HepG2 (cell line): ENCODE data around the gene ASL. TPM values are rescaled to one million over a fixed set of nuclear protein-coding genes. Genes with fewer than 3 reads are reported as not detected.

ENCODE experiments used
- CHCHD3 ChIP-seq: sonication (generic); formaldehyde crosslinking; IDR thresholded peaks from 2 replicates; pipeline ENCODE4 v1.8.0; 2022; ENCODE audit warnings: mild to moderate bottlenecking, missing genetic modification reagents, moderate library complexity
- DRAP1 ChIP-seq: IDR thresholded peaks from 2 replicates; pipeline ENCODE4 v1.6.1; 2016; ENCODE audit warnings: missing genetic modification reagents, missing compliant biosample characterization
- FOXK2 ChIP-seq: fragments of 450-650 bp; IDR thresholded peaks from 2 replicates; pipeline ENCODE4 v1.6.1; 2016
- GFI1 ChIP-seq: sonication (generic); formaldehyde crosslinking; IDR thresholded peaks from 2 replicates; pipeline ENCODE4 v1.5.0; 2020; ENCODE audit warnings: missing genetic modification reagents, mild to moderate bottlenecking, borderline replicate concordance
- HCFC1 ChIP-seq: fragments of 150-350 bp; IDR thresholded peaks from 2 replicates; pipeline ENCODE4 v1.6.1; 2014; ENCODE audit warnings: low read depth, low read length
- MAZ ChIP-seq, 2 experiments: sonication (generic) in 1 of 2; formaldehyde crosslinking in 1 of 2; IDR thresholded peaks; 2 replicates each; pipeline versions ENCODE4 v1.5.0 to v1.6.1; 2012 to 2020; ENCODE audit warnings: low read depth in 2 of 2, mild to moderate bottlenecking in 2 of 2, borderline replicate concordance in 1 of 2, improper control_type of control experiment in 1 of 2, low read length in 1 of 2, missing genetic modification reagents in 1 of 2, moderate library complexity in 1 of 2
- MLLT10 ChIP-seq: sonication (generic); formaldehyde crosslinking; IDR thresholded peaks from 2 replicates; pipeline ENCODE4 v1.4.0; 2020; ENCODE audit warnings: missing genetic modification reagents
- MTA1 ChIP-seq: sonication (generic); formaldehyde crosslinking; IDR thresholded peaks from 2 replicates; pipeline ENCODE4 v1.4.0; 2020; ENCODE audit warnings: missing genetic modification reagents, mild to moderate bottlenecking, borderline replicate concordance
- MYNN ChIP-seq: sonication (generic); formaldehyde crosslinking; IDR thresholded peaks from 2 replicates; pipeline ENCODE4 v1.4.0; 2020; ENCODE audit warnings: mild to moderate bottlenecking, low read depth, missing genetic modification reagents
- PHB2 ChIP-seq: fragments of 450-650 bp; IDR thresholded peaks from 2 replicates; pipeline ENCODE4 v1.6.1; 2018; ENCODE audit not compliant: partially characterized antibody
- SRF ChIP-seq: IDR thresholded peaks from 2 replicates; pipeline ENCODE4 v1.6.1; 2011; ENCODE audit warnings: mild to moderate bottlenecking, low read depth, low read length, moderate library complexity
- ZFX ChIP-seq: sonication (generic); formaldehyde crosslinking; IDR thresholded peaks from 2 replicates; pipeline ENCODE4 v1.4.0; 2020; ENCODE audit warnings: mild to moderate bottlenecking, low read depth, missing genetic modification reagents, moderate library complexity
- ZHX2 ChIP-seq, 2 experiments: sonication (generic) in 1 of 2; formaldehyde crosslinking in 1 of 2; IDR thresholded peaks; 2 replicates each; pipeline versions ENCODE4 v1.6.1 to v1.9.0; 2014 to 2022; ENCODE audit warnings: antibody characterized with exemption in 1 of 2, borderline replicate concordance in 1 of 2, inconsistent platforms in 1 of 2, low read depth in 1 of 2, missing genetic modification reagents in 1 of 2
- ZNF232 ChIP-seq: sonication (generic); formaldehyde crosslinking; IDR thresholded peaks from 2 replicates; pipeline ENCODE4 v1.4.0; 2020; ENCODE audit warnings: missing genetic modification reagents, borderline replicate concordance
- ZNF292 ChIP-seq: sonication (generic); formaldehyde crosslinking; IDR thresholded peaks from 2 replicates; pipeline ENCODE4 v1.8.1; 2022; ENCODE audit warnings: mild to moderate bottlenecking, low read depth, missing genetic modification reagents, borderline replicate concordance
- ZNF367 ChIP-seq: sonication (generic); formaldehyde crosslinking; IDR thresholded peaks from 2 replicates; pipeline ENCODE4 v1.4.0; 2020; ENCODE audit warnings: missing genetic modification reagents, borderline replicate concordance
- ZNF431 ChIP-seq: sonication (generic); formaldehyde crosslinking; IDR thresholded peaks from 2 replicates; pipeline ENCODE4 v1.9.0; 2022; ENCODE audit warnings: missing genetic modification reagents, low read depth, mild to moderate bottlenecking, borderline replicate concordance
- ZNF572 ChIP-seq: sonication (generic); formaldehyde crosslinking; IDR thresholded peaks from 2 replicates; pipeline ENCODE4 v1.5.1; 2020; ENCODE audit warnings: mild to moderate bottlenecking, missing genetic modification reagents
- ZNF670 ChIP-seq: sonication (generic); formaldehyde crosslinking; IDR thresholded peaks from 2 replicates; pipeline ENCODE4 v1.8.0; 2022; ENCODE audit warnings: mild to moderate bottlenecking, missing genetic modification reagents, borderline replicate concordance
- ZNF776 ChIP-seq: sonication (generic); formaldehyde crosslinking; IDR thresholded peaks from 2 replicates; pipeline ENCODE4 v1.4.0; 2020; ENCODE audit warnings: mild to moderate bottlenecking, missing genetic modification reagents
- polyA plus RNA-seq, 8 experiments: library from polyadenylated mRNA; depleted of rRNA in 3 of 8; stranded (reverse) in 7 of 8; unstranded in 1 of 8; fragments of >200 nt; fragmentation: Illumina TruSeq in 4 of 8; extraction: Trizol in 4 of 8; gene quantifications; 2 replicates each; pipeline versions ENCODE4 v1.2.1 to v1.2.3, GENCODE V29; 2011 to 2016; ENCODE audit warnings: low read depth in 4 of 8, missing spikeins in 1 of 8, mixed read lengths in 1 of 8; ENCODE audit not compliant: insufficient read depth in 1 of 8
- total RNA-seq, 5 experiments: library from RNA; depleted of rRNA; stranded (reverse); fragments of >200 nt; fragmentation: Illumina TruSeq; extraction: Trizol; gene quantifications; 2 replicates each; pipeline ENCODE4 v1.2.3, GENCODE V29; 2016; ENCODE audit warnings: low read depth in 1 of 5
- TF ChIP-seq, protein P1 (sequence below): sonication (generic); formaldehyde crosslinking; IDR thresholded peaks from 2 replicates; pipeline ENCODE4 v1.8.1; 2023; ENCODE audit warnings: mild to moderate bottlenecking, inconsistent platforms, moderate library complexity, missing genetic modification reagents, borderline replicate concordance
- TF ChIP-seq, protein P2 (sequence below): IDR thresholded peaks from 2 replicates; pipeline ENCODE4 v1.6.1; 2016; ENCODE audit warnings: low read depth, control low read depth

ASL gene
- total and polyA plus RNA-seq, 2 of the 13 experiments (the other 11 are each of a cell fraction or from before 2014, with no cell fraction given) = 71.4 to 96.5 TPM

DNA sequence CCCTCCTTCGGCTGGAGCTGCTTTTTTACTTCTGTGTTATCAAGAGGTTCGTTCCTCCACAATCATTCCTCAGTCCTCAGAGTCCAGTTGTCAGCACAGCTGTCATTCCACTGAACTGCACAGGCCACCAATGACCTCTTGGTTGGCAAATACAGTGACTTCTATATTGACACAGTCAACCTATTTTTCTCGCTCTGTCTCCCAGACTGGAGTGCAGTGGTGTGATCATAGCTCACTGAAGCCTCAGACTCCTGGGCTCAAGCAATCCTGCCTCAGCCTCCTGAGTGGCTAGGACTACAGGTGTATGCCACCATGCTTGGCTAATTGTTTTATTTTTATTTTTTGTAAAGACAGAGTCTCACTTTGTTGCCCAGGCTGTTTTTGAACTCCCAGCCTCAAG lies 66.7 kb downstream of the ASL start (continued):
- TF ChIP-seq MAZ (IDR thresholded peaks at IDR 0.05; ENCODE audit: borderline replicate concordance, low read depth, low read length) (no peak), MAZ (CRISPR knock-in tag; IDR thresholded peaks at IDR 0.05; ENCODE audit: low read depth) (no peak), ZNF292 (peak; percentile 96; the same call in 1 of the 2 replicates), GFI1 (CRISPR knock-in tag) (no peak; the same call in 1 of the 2 replicates), DRAP1 (CRISPR knock-in tag) (peak; percentile 55; the same call in 1 of the 2 replicates), ZNF431 (no peak), PHB2 (no peak), SRF (no peak), HCFC1 (no peak), ZNF232 (no peak), ZHX2 (IDR thresholded peaks at IDR 0.05; ENCODE audit: low read depth) (no peak; the same call in 1 of the 2 replicates), ZHX2 (CRISPR knock-in tag; IDR thresholded peaks at IDR 0.05; ENCODE audit: borderline replicate concordance) (no peak), CHCHD3 (CRISPR knock-in tag) (no peak), ZNF670 (no peak), ZNF776 (CRISPR knock-in tag) (no peak), ZNF367 (CRISPR knock-in tag) (no peak), MLLT10 (no peak), FOXK2 (0 out of 2 replicates have a peak, but pooled peaks have one; percentile 13), MYNN (CRISPR knock-in tag) (no peak), ZNF572 (CRISPR knock-in tag) (no peak), MTA1 (CRISPR knock-in tag) (no peak), ZFX (CRISPR knock-in tag) (no peak)
- TF ChIP-seq, protein P1, sequence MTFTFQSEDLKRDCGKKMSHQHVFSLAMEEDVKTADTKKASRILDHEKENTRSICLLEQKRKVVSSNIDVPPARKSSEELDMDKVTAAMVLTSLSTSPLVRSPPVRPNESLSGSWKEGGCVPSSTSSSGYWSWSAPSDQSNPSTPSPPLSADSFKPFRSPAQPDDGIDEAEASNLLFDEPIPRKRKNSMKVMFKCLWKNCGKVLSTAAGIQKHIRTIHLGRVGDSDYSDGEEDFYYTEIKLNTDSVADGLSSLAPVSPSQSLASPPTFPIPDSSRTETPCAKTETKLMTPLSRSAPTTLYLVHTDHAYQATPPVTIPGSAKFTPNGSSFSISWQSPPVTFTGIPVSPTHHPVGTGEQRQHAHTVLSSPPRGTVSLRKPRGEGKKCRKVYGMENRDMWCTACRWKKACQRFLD (CRISPR knock-in tag) = no peak
- TF ChIP-seq, protein P2, sequence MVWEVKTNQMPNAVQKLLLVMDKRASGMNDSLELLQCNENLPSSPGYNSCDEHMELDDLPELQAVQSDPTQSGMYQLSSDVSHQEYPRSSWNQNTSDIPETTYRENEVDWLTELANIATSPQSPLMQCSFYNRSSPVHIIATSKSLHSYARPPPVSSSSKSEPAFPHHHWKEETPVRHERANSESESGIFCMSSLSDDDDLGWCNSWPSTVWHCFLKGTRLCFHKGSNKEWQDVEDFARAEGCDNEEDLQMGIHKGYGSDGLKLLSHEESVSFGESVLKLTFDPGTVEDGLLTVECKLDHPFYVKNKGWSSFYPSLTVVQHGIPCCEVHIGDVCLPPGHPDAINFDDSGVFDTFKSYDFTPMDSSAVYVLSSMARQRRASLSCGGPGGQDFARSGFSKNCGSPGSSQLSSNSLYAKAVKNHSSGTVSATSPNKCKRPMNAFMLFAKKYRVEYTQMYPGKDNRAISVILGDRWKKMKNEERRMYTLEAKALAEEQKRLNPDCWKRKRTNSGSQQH (CRISPR knock-in tag) = no peak
